ENCODE measurements around the gene PJA2.
"Not testable (repeated sequence)": the region's sequence is repeated elsewhere in the genome, so short reads cannot be mapped to it uniquely, and the experiment has no call there.

PJA2 gene

GRCh38 chr5:109307456-109307855, 102.3 kb downstream of the PJA2 start:
- DNase-seq = no peak

GRCh38 chr5:109305352-109305751, 104.4 kb downstream of the PJA2 start:
- no peak for DNase-seq

DNA sequence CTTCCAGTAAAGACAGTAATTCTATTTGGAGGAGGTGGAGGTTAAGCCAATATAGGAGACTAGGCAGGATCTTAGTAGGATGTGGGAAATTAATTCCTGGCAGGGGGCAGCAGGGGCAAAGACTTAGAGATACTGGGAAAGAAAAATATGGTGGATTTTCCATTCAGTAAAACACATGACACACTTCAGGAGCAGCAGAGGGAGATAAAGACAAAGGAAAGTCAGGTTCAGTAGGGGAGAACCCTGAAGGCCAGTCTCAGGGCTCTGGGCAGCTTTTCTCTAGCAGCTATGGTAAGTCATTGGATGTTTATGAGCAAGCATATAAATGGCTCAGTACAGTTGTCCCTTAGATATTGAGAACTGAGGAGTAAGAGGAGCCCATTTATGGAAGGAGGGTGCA, 105.5 kb downstream of the PJA2 start:
- DNase-seq = no peak

DNA sequence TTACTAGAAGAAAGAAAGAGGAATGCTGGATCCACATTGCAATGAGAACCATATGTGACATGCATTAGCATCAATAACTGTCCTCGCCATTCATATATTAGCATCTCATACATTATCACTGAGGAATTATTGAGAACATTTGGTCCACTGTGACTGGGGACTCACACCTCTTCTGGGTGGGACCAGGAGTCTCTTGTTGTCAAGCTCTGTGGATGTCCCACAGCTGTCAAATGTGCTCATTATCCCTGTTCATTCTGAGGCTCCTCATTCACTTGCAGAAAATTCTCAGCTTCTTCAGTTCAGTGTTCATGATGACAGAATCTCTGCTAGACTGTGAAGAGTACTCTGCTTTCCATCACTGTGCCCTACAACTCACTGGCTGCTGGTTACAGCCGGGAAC, 109.4 kb downstream of the PJA2 start:
- no peak for DNase-seq

DNA sequence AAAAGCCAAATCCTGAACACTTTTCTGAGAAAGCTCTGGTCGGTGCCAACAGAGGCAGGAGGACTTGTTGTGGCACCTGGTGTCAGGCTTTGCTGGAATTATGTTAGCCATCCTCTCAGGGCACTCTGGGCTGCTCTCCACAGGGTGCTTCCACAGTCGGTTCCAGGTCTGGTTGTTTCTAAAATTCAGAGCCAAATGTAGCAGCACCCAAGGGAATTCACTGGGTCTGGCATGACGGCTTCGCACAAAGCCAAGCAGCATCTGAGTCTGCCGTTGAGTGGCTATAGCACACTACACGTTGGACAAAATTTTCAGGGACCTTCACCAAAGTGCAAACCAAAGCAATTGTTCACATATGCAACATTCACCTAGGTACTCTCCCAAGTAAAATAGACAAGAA, 110.2 kb downstream of the PJA2 start:
- no peak for DNase-seq

- no peak for DNase-seq
Measured at GRCh38 chr5:109298794-109299193, 111.0 kb downstream of the PJA2 start.

- DNase-seq = no peak
Measured at GRCh38 chr5:109297900-109298299, 111.9 kb downstream of the PJA2 start.

DNA sequence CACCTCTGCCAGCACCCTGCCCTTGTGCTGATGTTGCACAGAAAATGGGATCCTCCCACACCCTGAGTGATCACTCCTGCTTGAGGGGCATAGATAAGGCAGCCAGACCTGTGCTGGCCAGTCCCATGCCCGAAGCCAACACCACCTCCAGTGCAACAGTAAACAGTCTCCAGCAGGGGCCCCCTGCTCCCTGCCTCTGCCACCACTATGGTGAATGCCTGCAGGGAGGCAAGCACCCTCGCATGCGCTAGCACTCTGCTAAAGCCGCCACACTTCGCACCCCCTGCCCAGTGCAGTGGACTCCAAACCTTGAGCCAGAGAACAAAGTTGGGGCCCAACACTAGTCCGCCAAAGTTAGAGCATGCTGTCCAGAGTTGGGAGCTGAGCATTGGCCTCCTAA, 118.7 kb downstream of the PJA2 start:
- no peak for DNase-seq

DNA sequence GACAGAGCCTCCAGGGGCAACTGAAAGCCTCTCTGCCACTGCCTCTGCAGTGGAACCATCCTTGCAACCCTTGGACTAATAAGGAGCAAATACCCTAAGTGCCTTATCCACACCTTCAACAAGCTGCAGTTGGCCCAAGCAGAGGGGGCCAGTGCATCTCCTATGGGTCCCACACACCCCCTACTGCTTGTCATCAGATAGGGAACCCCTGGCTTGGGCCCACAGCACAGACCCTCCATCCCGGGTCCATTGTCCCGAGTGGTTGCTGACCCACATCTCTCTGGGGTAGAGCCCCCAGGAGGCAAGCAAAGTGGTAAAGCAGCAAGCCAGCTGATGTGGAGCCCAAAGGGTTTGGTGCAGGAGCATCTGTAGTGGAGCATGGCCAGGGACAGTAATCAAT, 119.5 kb downstream of the PJA2 start:
- no peak for DNase-seq

GRCh38 chr5:109286628-109287027, 123.1 kb downstream of the PJA2 start:
- not testable (repeated sequence) for DNase-seq
